ENCODE measurements around the gene DMRTA2. TPM values are rescaled to one million over a fixed set of nuclear protein-coding genes. Genes with fewer than 3 reads are reported as not detected.
"Not testable (repeated sequence)": the region's sequence is repeated elsewhere in the genome, so short reads cannot be mapped to it uniquely, and the experiment has no call there.

DMRTA2 gene
- total RNA-seq, 4 donors from 2014 or later: not detected

DNA sequence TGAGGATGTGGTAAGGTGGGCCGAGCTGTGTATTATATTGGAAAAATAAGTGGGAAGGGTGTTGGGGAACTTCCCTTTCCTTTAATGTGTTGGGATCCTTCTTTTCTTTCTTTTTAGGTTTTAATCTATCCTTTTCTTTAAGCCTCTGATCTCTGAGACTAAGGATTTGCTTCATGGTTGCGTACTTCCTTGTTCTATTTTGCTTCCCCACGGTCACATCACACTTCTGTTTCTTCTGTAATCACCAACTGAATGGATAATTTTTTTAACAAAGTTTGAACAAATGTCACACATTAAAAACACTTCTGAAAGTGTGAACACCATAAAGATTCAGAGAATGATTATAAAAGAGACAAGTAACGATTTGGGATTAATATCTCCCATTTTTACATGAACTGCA is 17.4 kb downstream of the DMRTA2 start:
- TF ChIP-seq, protein P1, sequence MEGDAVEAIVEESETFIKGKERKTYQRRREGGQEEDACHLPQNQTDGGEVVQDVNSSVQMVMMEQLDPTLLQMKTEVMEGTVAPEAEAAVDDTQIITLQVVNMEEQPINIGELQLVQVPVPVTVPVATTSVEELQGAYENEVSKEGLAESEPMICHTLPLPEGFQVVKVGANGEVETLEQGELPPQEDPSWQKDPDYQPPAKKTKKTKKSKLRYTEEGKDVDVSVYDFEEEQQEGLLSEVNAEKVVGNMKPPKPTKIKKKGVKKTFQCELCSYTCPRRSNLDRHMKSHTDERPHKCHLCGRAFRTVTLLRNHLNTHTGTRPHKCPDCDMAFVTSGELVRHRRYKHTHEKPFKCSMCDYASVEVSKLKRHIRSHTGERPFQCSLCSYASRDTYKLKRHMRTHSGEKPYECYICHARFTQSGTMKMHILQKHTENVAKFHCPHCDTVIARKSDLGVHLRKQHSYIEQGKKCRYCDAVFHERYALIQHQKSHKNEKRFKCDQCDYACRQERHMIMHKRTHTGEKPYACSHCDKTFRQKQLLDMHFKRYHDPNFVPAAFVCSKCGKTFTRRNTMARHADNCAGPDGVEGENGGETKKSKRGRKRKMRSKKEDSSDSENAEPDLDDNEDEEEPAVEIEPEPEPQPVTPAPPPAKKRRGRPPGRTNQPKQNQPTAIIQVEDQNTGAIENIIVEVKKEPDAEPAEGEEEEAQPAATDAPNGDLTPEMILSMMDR (IDR thresholded peaks at IDR 0.05): no peak
- H3K4me3 ChIP-seq: no peak overlapping the region
- H3K9me3 ChIP-seq: no peaks in the 10 kb centered on the region
- H3K27ac ChIP-seq: no peak overlapping the region
- DNase-seq: no peak
- H3K36me3 ChIP-seq: no peaks in the 10 kb centered on the region
- no peaks in the 10 kb centered on the region for H3K4me1 ChIP-seq
- H3K27me3 ChIP-seq: no peaks in the 10 kb centered on the region

DNA sequence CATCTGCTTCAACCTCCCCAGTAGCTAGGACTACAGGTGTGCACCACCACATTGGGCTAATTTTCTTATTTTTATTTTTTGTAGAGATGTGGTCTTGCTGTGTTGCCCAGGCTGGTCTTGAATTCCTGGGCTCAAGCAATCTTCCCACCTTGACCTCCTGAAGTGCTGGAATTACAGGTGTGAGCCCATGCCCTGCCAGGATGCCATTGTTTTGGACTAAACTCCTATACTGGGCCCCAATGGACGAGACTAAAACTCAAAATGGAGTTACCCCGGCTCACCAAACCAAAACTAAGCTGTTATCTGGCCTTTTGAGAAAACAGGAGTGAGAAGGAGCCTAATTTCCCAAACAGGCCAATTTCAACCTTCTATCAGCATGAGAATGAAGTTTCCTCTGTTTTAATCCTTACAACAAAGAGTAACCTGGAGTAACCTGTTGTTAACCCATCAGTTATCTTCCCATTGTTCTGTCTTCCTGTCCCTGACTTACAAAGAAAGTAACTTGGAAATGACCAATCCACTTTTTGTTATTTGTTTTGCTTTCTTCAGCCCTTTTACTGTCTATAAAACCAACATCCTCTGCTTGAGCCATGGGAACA is 29.6 kb downstream of the DMRTA2 start:
- H3K9me3 ChIP-seq: no peaks in the 10 kb centered on the region
- H3K4me1 ChIP-seq: no peaks in the 10 kb centered on the region
- TF ChIP-seq, protein P1 (IDR thresholded peaks at IDR 0.05): no peak
- no peak for TF ChIP-seq POLR2A (IDR thresholded peaks at IDR 0.05)
- no peaks in the 10 kb centered on the region for H3K27me3 ChIP-seq
- H3K4me3 ChIP-seq: no peak overlapping the region
- no peak overlapping the region for H3K27ac ChIP-seq
- DNase-seq: no peak
- H3K36me3 ChIP-seq: no peaks in the 10 kb centered on the region

DNA sequence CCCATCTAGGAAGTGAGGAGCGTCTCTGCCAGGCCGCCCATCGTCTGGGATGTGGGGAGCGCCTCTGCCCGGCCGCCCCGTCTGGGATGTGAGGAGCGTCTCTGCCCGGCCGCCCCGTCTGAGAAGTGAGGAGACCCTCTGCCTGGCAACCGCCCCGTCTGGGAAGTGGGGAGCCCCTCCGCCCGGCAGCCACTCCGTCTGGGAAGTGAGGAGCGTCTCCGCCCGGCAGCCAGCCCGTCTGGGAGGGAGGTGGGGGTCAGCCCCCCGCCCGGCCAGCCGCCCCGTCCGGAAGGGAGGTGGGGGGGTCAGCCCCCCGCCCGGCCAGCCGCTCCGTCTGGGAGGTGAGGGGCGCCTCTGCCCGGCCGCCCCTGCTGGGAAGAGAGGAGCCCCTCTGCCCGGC is 41.7 kb downstream of the DMRTA2 start:
- H3K9me3 ChIP-seq, DNase-seq, H3K27ac ChIP-seq, H3K4me1 ChIP-seq, H3K27me3 ChIP-seq, H3K4me3 ChIP-seq, H3K36me3 ChIP-seq: not testable (repeated sequence)

DNA sequence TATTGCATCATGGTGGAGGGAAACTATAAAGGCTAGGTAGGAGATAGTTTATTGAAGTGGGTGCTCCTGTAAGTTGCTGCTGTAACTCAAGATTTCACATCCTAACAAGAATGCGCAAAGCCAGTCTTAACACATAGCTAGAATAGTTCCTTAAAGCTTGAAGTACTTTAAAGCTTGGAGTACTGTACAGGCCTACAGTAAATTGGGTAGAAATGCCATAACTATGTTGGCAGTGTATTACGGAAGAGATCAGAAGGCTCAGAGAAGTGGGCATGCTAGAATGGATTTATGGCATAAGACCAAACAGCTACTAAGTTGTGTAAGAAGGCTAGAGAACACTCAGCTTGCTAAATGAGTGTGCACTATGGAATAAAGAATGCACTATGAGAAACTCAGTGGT is 44.5 kb downstream of the DMRTA2 start:
- H3K4me3 ChIP-seq: no peak overlapping the region
- H3K9me3 ChIP-seq: no peaks in the 10 kb centered on the region
- H3K27me3 ChIP-seq: no peaks in the 10 kb centered on the region
- no peaks in the 10 kb centered on the region for H3K4me1 ChIP-seq
- no peak for DNase-seq
- H3K27ac ChIP-seq: no peak overlapping the region
- no peak for TF ChIP-seq POLR2A (IDR thresholded peaks at IDR 0.05)
- TF ChIP-seq, protein P1 (IDR thresholded peaks at IDR 0.05): no peak
- no peaks in the 10 kb centered on the region for H3K36me3 ChIP-seq

DNA sequence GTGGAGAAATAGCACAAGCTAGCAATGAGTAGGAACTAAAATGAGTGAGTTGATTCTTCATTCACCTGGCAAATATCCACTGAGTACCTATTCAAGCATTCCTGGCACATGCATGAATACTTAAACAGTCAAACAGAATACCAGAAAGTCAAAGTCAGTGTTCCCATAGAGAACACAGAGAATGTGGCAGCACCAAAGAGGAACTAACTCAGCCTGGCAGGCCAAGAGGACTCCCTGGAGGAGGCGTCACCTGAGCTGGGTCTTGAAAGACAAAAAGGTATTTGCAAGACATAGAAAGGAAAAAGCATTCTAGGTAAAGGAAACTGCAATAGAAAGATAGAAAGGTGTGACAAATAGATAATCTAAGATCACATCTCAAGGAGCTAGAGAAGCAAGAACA is 49.7 kb downstream of the DMRTA2 start:
- H3K9me3 ChIP-seq: no peaks in the 10 kb centered on the region
- H3K27me3 ChIP-seq: no peaks in the 10 kb centered on the region
- peaks cover 0 to under 1% (median 0%) of the 10 kb centered on the region in 4 donors for H3K4me1 ChIP-seq
- no peak overlapping the region for H3K4me3 ChIP-seq
- no peaks in the 10 kb centered on the region for H3K36me3 ChIP-seq
- H3K27ac ChIP-seq: no peak overlapping the region
- DNase-seq: no peak
- TF ChIP-seq, protein P1 (IDR thresholded peaks at IDR 0.05): no peak
- no peak for TF ChIP-seq POLR2A (IDR thresholded peaks at IDR 0.05)

DNA sequence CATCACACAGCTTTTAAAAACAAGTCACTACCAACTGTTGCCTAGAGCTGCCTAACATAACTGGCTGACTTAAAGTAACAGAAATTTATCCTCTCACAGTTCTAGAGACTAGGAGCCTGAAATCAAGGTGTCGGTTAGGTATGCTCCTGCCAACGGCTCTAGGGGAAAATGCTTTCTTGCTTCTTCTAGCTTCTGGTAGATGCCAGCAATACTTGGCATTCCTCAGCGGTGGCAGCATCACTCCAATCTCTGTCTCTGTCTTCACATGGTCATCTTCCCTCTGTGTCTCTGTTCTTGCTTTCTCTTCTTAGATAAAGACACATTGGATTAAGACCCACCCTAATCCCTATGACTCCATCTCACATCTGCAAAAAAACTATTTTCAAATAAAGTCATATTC is 51.5 kb downstream of the DMRTA2 start:
- Histone ChIP-seq H3K36me3 (no peaks in the 10 kb centered on the region), H3K27me3 (no peaks in the 10 kb centered on the region), H3K4me3 (no peak overlapping the region), H3K27ac (no peak overlapping the region), H3K4me1 (peaks cover 0 to 7% (median 0%) of the 10 kb centered on the region in 4 donors), H3K9me3 (no peaks in the 10 kb centered on the region)
- no peak for DNase-seq
- TF ChIP-seq, protein P1 (IDR thresholded peaks at IDR 0.05): no peak
- TF ChIP-seq POLR2A (IDR thresholded peaks at IDR 0.05): no peak
